ENCODE results near the gene MYZAP. TPM values are rescaled to one million over a fixed set of nuclear protein-coding genes. Genes with fewer than 3 reads are reported as not detected.

The MYZAP gene
- total and polyA plus RNA-seq, 7 donors = 2.0 to 24.8 (median 3.6) TPM

GRCh38 chr15:57591237-57591821 is 375 bp upstream of the MYZAP start:
- H3K27ac ChIP-seq = no peak overlapping the region
- 24 to 34% (median 29%) methylated on average over 12 to 18 of the region's 18 CpGs for WGBS, 3 donors
- H3K36me3 ChIP-seq (ENCODE audit: insufficient read depth in 1 of 2, low read depth in 1 of 2) = no peaks in the 10 kb centered on the region
- ATAC-seq (peak in 1 of 4 donors; percentile 25), DNase-seq (no peak)
- intact Hi-C loops (cut with DNase I) = no loop called here
- TF ChIP-seq, protein P1, sequence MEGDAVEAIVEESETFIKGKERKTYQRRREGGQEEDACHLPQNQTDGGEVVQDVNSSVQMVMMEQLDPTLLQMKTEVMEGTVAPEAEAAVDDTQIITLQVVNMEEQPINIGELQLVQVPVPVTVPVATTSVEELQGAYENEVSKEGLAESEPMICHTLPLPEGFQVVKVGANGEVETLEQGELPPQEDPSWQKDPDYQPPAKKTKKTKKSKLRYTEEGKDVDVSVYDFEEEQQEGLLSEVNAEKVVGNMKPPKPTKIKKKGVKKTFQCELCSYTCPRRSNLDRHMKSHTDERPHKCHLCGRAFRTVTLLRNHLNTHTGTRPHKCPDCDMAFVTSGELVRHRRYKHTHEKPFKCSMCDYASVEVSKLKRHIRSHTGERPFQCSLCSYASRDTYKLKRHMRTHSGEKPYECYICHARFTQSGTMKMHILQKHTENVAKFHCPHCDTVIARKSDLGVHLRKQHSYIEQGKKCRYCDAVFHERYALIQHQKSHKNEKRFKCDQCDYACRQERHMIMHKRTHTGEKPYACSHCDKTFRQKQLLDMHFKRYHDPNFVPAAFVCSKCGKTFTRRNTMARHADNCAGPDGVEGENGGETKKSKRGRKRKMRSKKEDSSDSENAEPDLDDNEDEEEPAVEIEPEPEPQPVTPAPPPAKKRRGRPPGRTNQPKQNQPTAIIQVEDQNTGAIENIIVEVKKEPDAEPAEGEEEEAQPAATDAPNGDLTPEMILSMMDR (IDR thresholded peaks at IDR 0.05) = no peak
- peak overlapping the region; percentile 74 for H3K4me3 ChIP-seq
- no peaks in the 10 kb centered on the region for H3K27me3 ChIP-seq (ENCODE audit: insufficient read depth in 3 of 3, low read length in 2 of 3)
- H3K4me1 ChIP-seq = peaks cover 9% of the 10 kb centered on the region
- no peaks in the 10 kb centered on the region for H3K9me3 ChIP-seq

DNA sequence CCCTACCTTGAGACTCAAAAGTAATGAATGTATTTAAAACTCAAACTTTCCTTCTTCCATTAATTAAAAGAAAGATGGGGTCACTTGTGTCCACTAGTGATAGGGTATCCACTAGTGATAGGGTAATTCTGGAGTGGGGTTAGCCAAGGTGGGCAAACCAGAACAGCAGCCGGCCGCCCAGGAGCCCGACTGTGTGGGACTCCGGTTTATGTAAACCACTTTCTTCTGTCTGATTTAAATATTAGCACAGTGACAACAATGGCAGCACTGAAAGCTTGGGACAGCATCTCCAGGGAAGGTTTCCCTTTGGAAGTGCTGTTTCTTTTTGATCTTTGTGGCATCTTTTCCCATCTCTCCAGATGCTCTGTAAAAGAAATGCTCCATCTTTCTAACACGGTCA is 722 bp downstream of the MYZAP start:
- intact Hi-C loops (cut with DNase I) = no loop called here
- Histone ChIP-seq H3K27ac (no peak overlapping the region), H3K9me3 (no peaks in the 10 kb centered on the region), H3K36me3 (ENCODE audit: insufficient read depth in 1 of 2, low read depth in 1 of 2) (no peaks in the 10 kb centered on the region), H3K27me3 (ENCODE audit: insufficient read depth in 3 of 3, low read length in 2 of 3) (no peaks in the 10 kb centered on the region), H3K4me3 (peak overlapping the region; percentile 74), H3K4me1 (peaks cover 9% of the 10 kb centered on the region)
- TF ChIP-seq, protein P1 (IDR thresholded peaks at IDR 0.05) = no peak
- ATAC-seq = no peak
- WGBS, 3 donors = 78 to 96% (median 85%) methylated on average over 5 of the region's 5 CpGs
- no peak for DNase-seq

DNA sequence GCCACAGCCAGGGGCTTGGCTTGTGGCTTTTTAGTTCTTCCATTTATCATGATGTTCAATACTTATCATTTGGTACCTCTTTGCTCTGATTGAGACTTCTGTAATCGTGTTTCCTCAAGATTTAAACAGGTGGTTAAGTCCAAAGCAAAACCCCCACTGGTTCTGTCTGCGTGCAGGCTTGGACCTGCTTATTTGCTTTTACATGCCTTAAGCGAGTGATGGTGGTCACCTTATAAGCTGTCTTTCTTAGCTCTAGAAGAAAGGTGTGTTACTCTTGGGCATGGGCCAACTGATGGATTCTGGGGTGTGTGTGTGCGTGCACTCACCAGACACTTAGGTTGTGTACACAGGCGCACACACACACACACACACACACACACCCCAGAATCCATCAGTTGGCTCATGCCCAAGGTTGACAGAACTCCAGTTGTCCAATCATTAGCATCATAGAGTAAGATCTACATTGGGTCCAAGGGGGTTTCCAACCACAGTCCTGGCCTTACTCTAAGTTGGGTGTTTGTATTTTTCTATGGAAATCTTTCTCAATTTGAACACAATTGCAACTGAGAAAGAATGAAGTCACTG is 1.2 kb downstream of the MYZAP start:
- H3K4me3 ChIP-seq = peak overlapping the region; percentile 74
- H3K27ac ChIP-seq = no peak overlapping the region

GRCh38 chr15:57594479-57594878 is 2.8 kb downstream of the MYZAP start:
- intact Hi-C loops (cut with DNase I) = no loop called here
- H3K4me3 ChIP-seq = no peak overlapping the region
- no peak overlapping the region for H3K27ac ChIP-seq
- H3K4me1 ChIP-seq = peaks cover 13% of the 10 kb centered on the region
- ATAC-seq (no peak), DNase-seq (no peak)
- H3K36me3 ChIP-seq (ENCODE audit: insufficient read depth in 1 of 2, low read depth in 1 of 2) = no peaks in the 10 kb centered on the region
- TF ChIP-seq, protein P1 (IDR thresholded peaks at IDR 0.05) = no peak
- H3K9me3 ChIP-seq = no peaks in the 10 kb centered on the region
- H3K27me3 ChIP-seq (ENCODE audit: insufficient read depth in 3 of 3, low read length in 2 of 3) = no peaks in the 10 kb centered on the region
- 87 to 94% (median 88%) methylated on average over 6 of the region's 6 CpGs for WGBS, 3 donors

More for the DNA sequence above, 1.2 kb downstream of the MYZAP start:
- peaks cover 9% of the 10 kb centered on the region for H3K4me1 ChIP-seq
- intact Hi-C loops (cut with DNase I) = no loop called here
- WGBS, 3 donors = 88 to 91% (median 91%) methylated on average over 5 of the region's 5 CpGs
- ATAC-seq = no peak
- H3K9me3 ChIP-seq = no peaks in the 10 kb centered on the region
- no peaks in the 10 kb centered on the region for H3K36me3 ChIP-seq (ENCODE audit: insufficient read depth in 1 of 2, low read depth in 1 of 2)
- TF ChIP-seq, protein P1 (IDR thresholded peaks at IDR 0.05) = no peak
- no peak for DNase-seq
- no peaks in the 10 kb centered on the region for H3K27me3 ChIP-seq (ENCODE audit: insufficient read depth in 3 of 3, low read length in 2 of 3)
